Measurements from ENCODE around the gene CUZD1. TPM values are rescaled to one million over a fixed set of nuclear protein-coding genes. Genes with fewer than 3 reads are reported as not detected.
"Not testable (repeated sequence)": the region's sequence is repeated elsewhere in the genome, so short reads cannot be mapped to it uniquely, and the experiment has no call there.

Gene CUZD1
- total RNA-seq, 4 donors from 2014 or later: 0.45 to 0.81 TPM; not detected in 2

- no peak overlapping the region for H3K4me3 ChIP-seq (replicated peaks in 1 of 3)
- TF ChIP-seq CTCF (IDR thresholded peaks at IDR 0.05) (no peak), POLR2A (IDR thresholded peaks at IDR 0.05) (no peak)
- 93 to 96% methylated on average over 2 of the region's 2 CpGs for WGBS, 2 donors
- no peaks in the 10 kb centered on the region for H3K36me3 ChIP-seq
- H3K9me3 ChIP-seq: no peaks in the 10 kb centered on the region
- intact Hi-C loops (cut with DNase I): no loop called here
- DNase-seq: no peak
- H3K4me1 ChIP-seq: peaks cover 0 to 8% of the 10 kb centered on the region in 2 donors
- no peaks in the 10 kb centered on the region for H3K27me3 ChIP-seq
- no peak overlapping the region for H3K27ac ChIP-seq
These were observed 17.8 kb upstream of the CUZD1 start for GRCh38 chr10:122863216-122864193.

- Histone ChIP-seq H3K9me3 (no peaks in the 10 kb centered on the region), H3K27ac (no peak overlapping the region), H3K36me3 (no peaks in the 10 kb centered on the region), H3K27me3 (no peaks in the 10 kb centered on the region), H3K4me1 (peaks cover 0 to 8% of the 10 kb centered on the region in 2 donors), H3K4me3 (replicated peaks in 1 of 3) (no peak overlapping the region)
- intact Hi-C loops (cut with DNase I): no loop called here
- TF ChIP-seq POLR2A (IDR thresholded peaks at IDR 0.05): no peak
- TF ChIP-seq CTCF (IDR thresholded peaks at IDR 0.05): no peak
- DNase-seq: no peak
- 46 to 54% methylated on average over 1 of the region's 1 CpG for WGBS, 2 donors
These were observed 16.1 kb upstream of the CUZD1 start for GRCh38 chr10:122861711-122862161.

GRCh38 chr10:122859527-122859926 is 13.9 kb upstream of the CUZD1 start:
- H3K9me3 ChIP-seq: no peaks in the 10 kb centered on the region

GRCh38 chr10:122858042-122858441 is 12.4 kb upstream of the CUZD1 start:
- H3K4me3 ChIP-seq (replicated peaks in 1 of 3); H3K4me1 ChIP-seq; H3K27me3 ChIP-seq; DNase-seq; H3K27ac ChIP-seq; intact Hi-C loops (cut with DNase I); H3K36me3 ChIP-seq; H3K9me3 ChIP-seq: not testable (repeated sequence)
- 92 to 98% methylated on average over 4 to 5 of the region's 5 CpGs for WGBS, 2 donors

More at GRCh38 chr10:122859527-122859926, 13.9 kb upstream of the CUZD1 start:
- 82 to 100% methylated on average over 1 of the region's 1 CpG for WGBS, 2 donors
- H3K36me3 ChIP-seq: no peaks in the 10 kb centered on the region
- no peak for DNase-seq
- intact Hi-C loops (cut with DNase I): no loop called here
- peaks cover 0 to 8% of the 10 kb centered on the region in 2 donors for H3K4me1 ChIP-seq
- H3K27ac ChIP-seq: no peak overlapping the region
- H3K27me3 ChIP-seq: no peaks in the 10 kb centered on the region
- no peak overlapping the region for H3K4me3 ChIP-seq (replicated peaks in 1 of 3)
- TF ChIP-seq CTCF (IDR thresholded peaks at IDR 0.05): no peak
- no peak for TF ChIP-seq POLR2A (IDR thresholded peaks at IDR 0.05)

GRCh38 chr10:122856902-122857301 is 11.2 kb upstream of the CUZD1 start:
- no peaks in the 10 kb centered on the region for H3K9me3 ChIP-seq
- TF ChIP-seq CTCF (IDR thresholded peaks at IDR 0.05) (no peak), POLR2A (IDR thresholded peaks at IDR 0.05) (no peak)
- no peak overlapping the region for H3K4me3 ChIP-seq (replicated peaks in 1 of 3)
- WGBS, 2 donors: 94 to 96% methylated on average over 1 of the region's 1 CpG
- intact Hi-C loops (cut with DNase I): no loop called here
- H3K27ac ChIP-seq: no peak overlapping the region
- peaks cover 0 to 8% of the 10 kb centered on the region in 2 donors for H3K4me1 ChIP-seq
- DNase-seq: no peak
- H3K36me3 ChIP-seq: no peaks in the 10 kb centered on the region
- H3K27me3 ChIP-seq: no peaks in the 10 kb centered on the region
